Upper lobe of left lung (tissue), 4 donors: ENCODE data around the gene OR6J1.

ENCODE experiments used
- EP300 ChIP-seq, 4 donors: sonication (generic); formaldehyde crosslinking; IDR thresholded peaks; one replicate each; pipeline ENCODE4 v1.5.1; 2017; ENCODE audit warnings: antibody characterized with exemption in 4 of 4, control low read depth in 2 of 4
- POLR2A ChIP-seq, 4 donors: fragments of 450-650 bp; IDR thresholded peaks; one replicate each; pipeline ENCODE4 v1.5.1; 2016 to 2017; ENCODE audit warnings: antibody characterized with exemption in 4 of 4, mild to moderate bottlenecking in 2 of 4
- TF ChIP-seq, protein P1 (sequence below), 6 experiments: fragments of 450-650 bp in 4 of 6; fragments of 200-600 bp in 2 of 6; sonication (generic) in 2 of 6; IDR thresholded peaks; one replicate each; pipeline ENCODE4 v1.5.1; 2016 to 2019; ENCODE audit warnings: antibody characterized with exemption in 6 of 6

DNA sequence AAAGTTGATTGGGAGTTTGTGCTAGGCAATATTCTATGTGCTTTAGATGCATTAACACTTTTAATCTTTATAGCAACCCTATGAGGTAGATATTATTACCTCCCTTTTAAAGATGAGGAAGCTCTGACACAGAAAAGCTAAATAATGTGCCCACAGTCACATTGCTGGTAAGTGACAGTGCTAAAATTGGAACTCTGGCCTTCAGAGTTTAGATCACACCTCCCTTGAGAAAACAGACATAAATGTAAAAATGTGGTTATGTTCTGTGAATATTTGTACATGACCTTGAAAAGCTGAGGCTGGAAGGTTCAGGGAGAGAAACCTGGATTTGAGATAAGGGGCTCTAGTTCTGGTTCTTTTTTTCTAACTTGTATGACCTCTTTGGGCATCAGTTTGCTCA lies 44.1 kb downstream of the OR6J1 start:
- TF ChIP-seq, protein P1, sequence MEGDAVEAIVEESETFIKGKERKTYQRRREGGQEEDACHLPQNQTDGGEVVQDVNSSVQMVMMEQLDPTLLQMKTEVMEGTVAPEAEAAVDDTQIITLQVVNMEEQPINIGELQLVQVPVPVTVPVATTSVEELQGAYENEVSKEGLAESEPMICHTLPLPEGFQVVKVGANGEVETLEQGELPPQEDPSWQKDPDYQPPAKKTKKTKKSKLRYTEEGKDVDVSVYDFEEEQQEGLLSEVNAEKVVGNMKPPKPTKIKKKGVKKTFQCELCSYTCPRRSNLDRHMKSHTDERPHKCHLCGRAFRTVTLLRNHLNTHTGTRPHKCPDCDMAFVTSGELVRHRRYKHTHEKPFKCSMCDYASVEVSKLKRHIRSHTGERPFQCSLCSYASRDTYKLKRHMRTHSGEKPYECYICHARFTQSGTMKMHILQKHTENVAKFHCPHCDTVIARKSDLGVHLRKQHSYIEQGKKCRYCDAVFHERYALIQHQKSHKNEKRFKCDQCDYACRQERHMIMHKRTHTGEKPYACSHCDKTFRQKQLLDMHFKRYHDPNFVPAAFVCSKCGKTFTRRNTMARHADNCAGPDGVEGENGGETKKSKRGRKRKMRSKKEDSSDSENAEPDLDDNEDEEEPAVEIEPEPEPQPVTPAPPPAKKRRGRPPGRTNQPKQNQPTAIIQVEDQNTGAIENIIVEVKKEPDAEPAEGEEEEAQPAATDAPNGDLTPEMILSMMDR (IDR thresholded peaks at IDR 0.05) = no peak
- TF ChIP-seq EP300 (IDR thresholded peaks at IDR 0.05) (no peak), POLR2A (IDR thresholded peaks at IDR 0.05) (no peak)
